Naive thymus-derived CD4-positive, alpha-beta T cell (primary cell): ENCODE data around the gene DAB2IP. TPM values are rescaled to one million over a fixed set of nuclear protein-coding genes. Genes with fewer than 3 reads are reported as not detected.

ENCODE experiments used
- ATAC-seq: fragments of 150-1000 bp; cut with Tn5 transposase; 2 replicates; pipeline ENCODE4 v1.10.0; 2021; ENCODE audit warnings: mild to moderate bottlenecking, moderate library complexity
- CTCF ChIA-PET: fragments of 350-600 bp; sonication (Branson Sonifier 250); formaldehyde crosslinking; loops from one replicate; lab custom pipeline; 2021; ENCODE audit warnings: antibody characterized with exemption; lab: Charles Lee
- POLR2A ChIA-PET: fragments of 350-600 bp; sonication (Branson Sonifier 250); formaldehyde crosslinking; loops from one replicate; lab custom pipeline; 2021; ENCODE audit warnings: antibody characterized with exemption, inconsistent platforms; lab: Charles Lee
- DNase-seq, 9 donors: peaks; one replicate each; pipeline versions ENCODE4 v3.0.0 to v3.0.0-alpha.2; 2020 to 2022; ENCODE audit warnings: mixed read lengths in 1 of 9
- H3K27ac ChIP-seq: one replicate; pipeline ENCODE4 v1.7.0; 2013; ENCODE audit warnings: mild to moderate bottlenecking, low read depth, low read length, moderate library complexity
- H3K27me3 ChIP-seq, 2 donors: one replicate each; pipeline ENCODE4 v1.7.0; 2013; ENCODE audit warnings: low read length in 2 of 2, mild to moderate bottlenecking in 2 of 2, moderate library complexity in 2 of 2; ENCODE audit not compliant: control insufficient read depth in 2 of 2, insufficient read depth in 2 of 2
- H3K36me3 ChIP-seq, 3 experiments: 1 replicate in 2 of 3; 2 replicates in 1 of 3; pipeline ENCODE4 v1.7.0; 2013; ENCODE audit warnings: low read length in 3 of 3, mild to moderate bottlenecking in 3 of 3, moderate library complexity in 1 of 3; ENCODE audit not compliant: insufficient read depth in 3 of 3, control insufficient read depth in 2 of 3
- H3K4me1 ChIP-seq, 2 donors: one replicate each; pipeline ENCODE4 v1.7.0; 2013; ENCODE audit warnings: low read length in 2 of 2, mild to moderate bottlenecking in 2 of 2, moderate library complexity in 1 of 2; ENCODE audit not compliant: control insufficient read depth in 2 of 2, insufficient read depth in 2 of 2
- H3K4me3 ChIP-seq: 2 replicates; pipeline ENCODE4 v1.7.0; 2013; ENCODE audit warnings: mild to moderate bottlenecking, low read length
- H3K9me3 ChIP-seq, 3 experiments: 1 replicate in 2 of 3; 2 replicates in 1 of 3; pipeline ENCODE4 v1.7.0; 2013; ENCODE audit warnings: low read length in 3 of 3; ENCODE audit not compliant: control insufficient read depth in 2 of 3
- H3K27ac Mint-ChIP-seq, 9 donors: one replicate each; pipeline ENCODE4 v1.8.0; 2020 to 2022; ENCODE audit warnings: mixed read lengths in 9 of 9, mild to moderate bottlenecking in 8 of 9, moderate library complexity in 5 of 9, inconsistent platforms in 2 of 9
- H3K27me3 Mint-ChIP-seq, 5 donors: one replicate each; pipeline ENCODE4 v1.8.0; 2021 to 2022; ENCODE audit warnings: mixed read lengths in 5 of 5, mild to moderate bottlenecking in 1 of 5
- H3K36me3 Mint-ChIP-seq, 5 donors: one replicate each; pipeline ENCODE4 v1.8.0; 2020 to 2022; ENCODE audit warnings: mixed read lengths in 5 of 5, mild to moderate bottlenecking in 3 of 5, inconsistent platforms in 1 of 5
- H3K4me1 Mint-ChIP-seq, 7 donors: one replicate each; pipeline ENCODE4 v1.8.0; 2020 to 2022; ENCODE audit warnings: mixed read lengths in 7 of 7, mild to moderate bottlenecking in 3 of 7, inconsistent platforms in 1 of 7
- H3K4me3 Mint-ChIP-seq, 10 donors: one replicate each; pipeline ENCODE4 v1.8.0; 2020 to 2022; ENCODE audit warnings: mild to moderate bottlenecking in 10 of 10, mixed read lengths in 10 of 10, moderate library complexity in 6 of 10, inconsistent platforms in 2 of 10
- H3K9me3 Mint-ChIP-seq, 11 donors: one replicate each; pipeline ENCODE4 v1.8.0; 2020 to 2022; ENCODE audit warnings: mixed read lengths in 11 of 11, mild to moderate bottlenecking in 4 of 11, inconsistent platforms in 1 of 11, moderate library complexity in 1 of 11
- intact Hi-C, 2 donors: fragments of 100-400 bp; cut with micrococcal nuclease; formaldehyde crosslinking; loops; one replicate each; pipeline ENCODE4 v1.15.1; 2023
- polyA plus RNA-seq, 2 donors: library from polyadenylated mRNA; unstranded; fragments of 300-500 nt; fragmentation: Illumina TruSeq; gene quantifications; one replicate each; pipeline ENCODE4 v1.2.3, GENCODE V29; 2021
- total RNA-seq, 6 experiments: library from RNA in 5 of 6; stranded (reverse) in 5 of 6; gene quantifications; 1 replicate in 5 of 6; 2 replicates in 1 of 6; pipeline ENCODE4 v1.2.3 and lab custom pipeline; 2021 to 2026

Gene DAB2IP
- total and polyA plus RNA-seq, 7 experiments from 2014 or later: 0.15 TPM; not detected in 6

DNA sequence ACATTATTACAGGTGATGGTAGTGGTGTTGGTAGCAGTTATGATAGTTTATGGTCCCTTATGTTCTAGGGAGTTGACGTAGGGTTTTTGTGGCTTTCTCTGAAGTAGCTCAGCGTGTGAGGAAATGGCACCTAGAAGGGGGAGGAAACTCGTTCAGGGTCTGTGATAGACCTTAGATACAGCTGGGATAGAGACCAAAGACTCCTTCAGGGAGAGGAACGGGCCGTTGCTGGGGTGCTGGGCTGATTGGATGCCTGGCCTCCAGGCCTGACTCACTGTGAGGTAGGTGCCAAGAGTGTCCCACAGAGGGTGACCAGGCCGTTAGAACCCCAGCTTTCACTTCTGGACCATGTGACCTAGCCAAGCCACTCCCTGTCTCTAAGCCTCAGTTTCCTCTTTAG, 96.6 kb downstream of the DAB2IP start:
- Mint-ChIP-seq H3K27ac (peak overlapping the region in 5 of 9 donors; percentile 2 to 53 (median 14)), H3K27me3 (peaks cover 0 to 6% (median 0%) of the 10 kb centered on the region in 5 donors), H3K9me3 (no peaks in the 10 kb centered on the region), H3K36me3 (no peaks in the 10 kb centered on the region), H3K4me3 (peak overlapping the region in 8 of 10 donors; percentile 1 to 58 (median 30)), H3K4me1 (peaks cover 0 to 18% (median 13%) of the 10 kb centered on the region in 7 donors)
- H3K4me1 ChIP-seq: peaks cover 0 to 10% of the 10 kb centered on the region in 2 donors
- H3K27ac ChIP-seq: no peak overlapping the region
- H3K36me3 ChIP-seq: no peaks in the 10 kb centered on the region
- ATAC-seq: peak; percentile 54
- POLR2A ChIA-PET: no interaction called here
- no peaks in the 10 kb centered on the region for H3K27me3 ChIP-seq
- H3K4me3 ChIP-seq: no peak overlapping the region
- no peaks in the 10 kb centered on the region for H3K9me3 ChIP-seq
- intact Hi-C loops: no loop called here
- peak in 5 of 9 donors; percentile 4 to 45 (median 32) for DNase-seq
- CTCF ChIA-PET: no interaction called here

DNA sequence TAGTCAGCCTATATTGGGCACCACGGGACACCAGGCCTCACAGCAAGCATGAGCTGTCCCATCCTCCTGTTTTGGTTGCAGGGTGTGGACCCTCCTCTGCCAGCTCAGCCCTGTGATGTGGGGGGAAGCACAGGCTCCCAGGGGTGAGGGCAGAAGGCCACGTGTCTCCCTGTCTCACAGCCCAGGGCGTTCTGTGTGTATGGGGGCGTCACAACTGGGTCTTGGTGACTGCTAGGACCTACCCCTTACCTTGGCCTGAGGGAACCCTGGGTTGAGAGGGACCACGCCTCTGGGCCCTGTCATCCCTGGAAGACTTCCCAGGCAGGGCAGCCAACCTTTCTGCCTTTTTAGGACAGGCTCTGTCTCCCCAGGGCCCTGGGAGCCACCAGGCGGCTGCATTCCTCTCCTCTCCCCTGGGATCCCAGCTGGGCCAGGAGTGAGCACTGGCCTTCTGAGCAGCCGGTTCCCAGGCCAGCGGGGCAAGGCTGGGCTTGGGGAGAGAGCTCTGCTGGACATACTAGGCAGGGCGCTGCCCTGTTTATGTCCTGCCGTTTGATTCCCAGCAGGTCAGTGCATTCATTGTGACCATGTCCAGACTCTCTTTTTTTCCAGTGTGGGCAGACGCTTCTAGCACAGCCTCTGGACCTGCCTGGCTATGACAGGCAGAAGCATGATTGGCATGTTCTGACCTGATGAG, 97.4 kb downstream of the DAB2IP start:
- no peaks in the 10 kb centered on the region for H3K9me3 ChIP-seq
- DNase-seq: no peak
- peak overlapping the region in 1 of 9 donors; percentile 14 for H3K27ac Mint-ChIP-seq
- ChIA-PET CTCF (no interaction called here), POLR2A (no interaction called here)
- H3K9me3 Mint-ChIP-seq: no peaks in the 10 kb centered on the region
- H3K4me1 Mint-ChIP-seq: peaks cover 0 to 18% (median 13%) of the 10 kb centered on the region in 7 donors
- intact Hi-C loops: no loop called here
- H3K4me3 ChIP-seq: no peak overlapping the region
- H3K4me3 Mint-ChIP-seq: no peak overlapping the region
- no peak for ATAC-seq
- no peaks in the 10 kb centered on the region for H3K36me3 Mint-ChIP-seq
- H3K36me3 ChIP-seq: no peaks in the 10 kb centered on the region
- H3K27ac ChIP-seq: no peak overlapping the region
- H3K27me3 ChIP-seq: no peaks in the 10 kb centered on the region
- peaks cover 0 to 6% (median 0%) of the 10 kb centered on the region in 5 donors for H3K27me3 Mint-ChIP-seq
- H3K4me1 ChIP-seq: peaks cover 0 to 10% of the 10 kb centered on the region in 2 donors

DNA sequence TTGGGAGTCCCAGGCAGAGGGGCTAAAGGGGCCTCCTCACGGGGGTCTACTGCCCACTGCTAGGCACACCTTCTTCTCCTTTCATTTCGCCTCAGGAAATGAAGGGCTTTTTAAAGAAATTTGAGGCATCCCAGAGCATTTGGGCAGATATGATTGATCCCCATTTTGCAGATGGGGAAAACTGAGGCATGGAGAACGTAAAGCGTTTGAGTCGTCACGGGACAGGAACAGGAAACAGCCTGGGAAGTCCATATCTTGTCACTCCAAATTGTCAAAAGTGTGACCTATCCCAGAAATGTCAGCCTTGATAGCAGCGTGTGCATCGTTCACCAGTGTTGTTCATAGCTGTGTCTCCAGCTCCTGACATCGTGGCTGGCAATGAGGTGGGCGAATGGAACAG, 98.2 kb downstream of the DAB2IP start:
- H3K27ac Mint-ChIP-seq: peak overlapping the region in 2 of 9 donors; percentile 22 to 45
- H3K27ac ChIP-seq: no peak overlapping the region
- H3K9me3 ChIP-seq: no peaks in the 10 kb centered on the region
- H3K4me3 ChIP-seq: no peak overlapping the region
- H3K27me3 Mint-ChIP-seq: peaks cover 0 to 6% (median 0%) of the 10 kb centered on the region in 5 donors
- ChIA-PET CTCF (no interaction called here), POLR2A (no interaction called here)
- ATAC-seq: no peak
- no peaks in the 10 kb centered on the region for H3K27me3 ChIP-seq
- no peaks in the 10 kb centered on the region for H3K9me3 Mint-ChIP-seq
- intact Hi-C loops: no loop called here
- H3K4me3 Mint-ChIP-seq: no peak overlapping the region
- H3K4me1 Mint-ChIP-seq: peaks cover 0 to 18% (median 13%) of the 10 kb centered on the region in 7 donors
- peaks cover 0 to 10% of the 10 kb centered on the region in 2 donors for H3K4me1 ChIP-seq
- no peaks in the 10 kb centered on the region for H3K36me3 ChIP-seq
- H3K36me3 Mint-ChIP-seq: no peaks in the 10 kb centered on the region
- DNase-seq: no peak

DNA sequence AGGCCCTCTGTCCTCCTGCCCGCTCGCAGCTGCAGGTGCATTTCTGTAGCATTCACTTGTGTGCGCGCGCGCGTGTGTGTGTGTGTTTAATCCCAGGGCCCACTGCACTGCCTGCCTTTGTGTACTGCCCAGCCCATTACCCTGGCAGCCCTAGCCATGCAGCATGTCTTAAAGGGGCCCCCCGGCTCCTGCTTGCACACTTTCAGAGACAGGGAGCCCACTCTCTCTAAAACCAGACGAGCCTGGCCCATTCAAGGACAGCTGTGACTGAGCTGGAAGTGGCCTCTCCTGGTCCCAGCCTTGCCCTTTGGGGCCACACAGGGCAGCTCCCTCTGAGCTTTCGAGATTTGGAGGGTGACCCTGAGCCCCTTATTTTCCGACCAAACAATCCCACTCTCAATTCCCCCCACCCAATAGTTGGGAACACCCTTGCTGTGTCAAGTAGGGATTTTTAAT, 98.9 kb downstream of the DAB2IP start:
- Histone ChIP-seq H3K9me3 (no peaks in the 10 kb centered on the region), H3K36me3 (no peaks in the 10 kb centered on the region), H3K27ac (no peak overlapping the region), H3K4me3 (no peak overlapping the region), H3K4me1 (peaks cover 0 to 10% of the 10 kb centered on the region in 2 donors), H3K27me3 (no peaks in the 10 kb centered on the region)
- Mint-ChIP-seq H3K9me3 (no peaks in the 10 kb centered on the region), H3K27ac (no peak overlapping the region), H3K4me1 (peaks cover 0 to 18% (median 13%) of the 10 kb centered on the region in 7 donors), H3K36me3 (no peaks in the 10 kb centered on the region), H3K4me3 (no peak overlapping the region), H3K27me3 (peaks cover 0 to 6% (median 0%) of the 10 kb centered on the region in 5 donors)
- intact Hi-C loops: no loop called here
- ChIA-PET CTCF (no interaction called here), POLR2A (no interaction called here)
- DNase-seq (no peak), ATAC-seq (no peak)

DNA sequence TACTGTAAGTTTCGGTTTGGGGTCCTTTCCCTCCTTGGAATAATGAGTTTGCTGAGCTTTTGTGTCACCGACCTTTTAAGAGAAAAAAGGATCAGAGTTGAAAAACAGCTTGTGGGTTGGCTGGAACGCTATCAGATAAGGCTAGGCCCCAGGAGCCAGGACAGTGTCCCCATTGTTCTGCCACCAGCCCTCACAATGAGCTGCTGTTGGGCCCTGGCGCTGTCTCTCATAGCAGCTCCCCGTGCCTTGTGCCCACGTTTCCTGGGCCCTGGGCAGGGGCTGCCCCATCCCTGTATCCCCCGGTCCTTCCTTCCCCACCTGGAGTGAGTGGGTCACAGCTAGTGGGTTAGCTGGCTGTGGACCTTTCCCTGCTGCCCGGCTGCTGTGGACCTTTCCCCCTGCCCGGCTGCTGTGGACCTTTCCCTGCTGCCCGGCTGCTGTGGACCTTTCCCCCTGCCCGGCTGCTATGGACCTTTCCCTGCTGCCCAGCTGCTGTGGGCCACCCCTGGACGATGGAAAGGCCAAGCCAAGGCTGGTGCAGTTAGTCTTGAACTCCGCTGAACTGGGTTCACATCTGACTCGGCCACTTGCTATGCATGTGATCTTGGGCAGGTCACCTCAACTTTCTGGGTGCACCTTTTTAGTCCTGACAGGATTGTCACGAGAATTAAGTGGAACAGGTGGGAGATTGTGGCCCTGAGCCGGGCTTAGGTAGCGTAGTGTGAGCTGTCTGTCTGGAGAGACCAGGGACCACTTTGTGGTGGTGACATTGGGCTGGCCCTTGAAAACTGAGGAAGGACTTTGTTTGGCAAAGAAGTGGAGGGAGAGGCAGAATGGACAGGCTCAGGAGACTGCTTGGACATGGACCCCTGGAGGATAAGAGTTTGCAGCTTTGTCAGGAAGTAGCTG, 99.5 kb downstream of the DAB2IP start:
- H3K27ac Mint-ChIP-seq: no peak overlapping the region
- Histone ChIP-seq H3K9me3 (no peaks in the 10 kb centered on the region), H3K27ac (no peak overlapping the region), H3K4me1 (peaks cover 0 to 10% of the 10 kb centered on the region in 2 donors), H3K36me3 (no peaks in the 10 kb centered on the region), H3K27me3 (no peaks in the 10 kb centered on the region), H3K4me3 (no peak overlapping the region)
- H3K4me3 Mint-ChIP-seq: no peak overlapping the region
- peaks cover 0 to 4% (median 0%) of the 10 kb centered on the region in 5 donors for H3K27me3 Mint-ChIP-seq
- no peaks in the 10 kb centered on the region for H3K36me3 Mint-ChIP-seq
- intact Hi-C loops: no loop called here
- CTCF ChIA-PET: no interaction called here
- H3K9me3 Mint-ChIP-seq: no peaks in the 10 kb centered on the region
- peaks cover 0 to 18% (median 13%) of the 10 kb centered on the region in 7 donors for H3K4me1 Mint-ChIP-seq
- POLR2A ChIA-PET: no interaction called here
- DNase-seq: no peak
- ATAC-seq: no peak

DNA sequence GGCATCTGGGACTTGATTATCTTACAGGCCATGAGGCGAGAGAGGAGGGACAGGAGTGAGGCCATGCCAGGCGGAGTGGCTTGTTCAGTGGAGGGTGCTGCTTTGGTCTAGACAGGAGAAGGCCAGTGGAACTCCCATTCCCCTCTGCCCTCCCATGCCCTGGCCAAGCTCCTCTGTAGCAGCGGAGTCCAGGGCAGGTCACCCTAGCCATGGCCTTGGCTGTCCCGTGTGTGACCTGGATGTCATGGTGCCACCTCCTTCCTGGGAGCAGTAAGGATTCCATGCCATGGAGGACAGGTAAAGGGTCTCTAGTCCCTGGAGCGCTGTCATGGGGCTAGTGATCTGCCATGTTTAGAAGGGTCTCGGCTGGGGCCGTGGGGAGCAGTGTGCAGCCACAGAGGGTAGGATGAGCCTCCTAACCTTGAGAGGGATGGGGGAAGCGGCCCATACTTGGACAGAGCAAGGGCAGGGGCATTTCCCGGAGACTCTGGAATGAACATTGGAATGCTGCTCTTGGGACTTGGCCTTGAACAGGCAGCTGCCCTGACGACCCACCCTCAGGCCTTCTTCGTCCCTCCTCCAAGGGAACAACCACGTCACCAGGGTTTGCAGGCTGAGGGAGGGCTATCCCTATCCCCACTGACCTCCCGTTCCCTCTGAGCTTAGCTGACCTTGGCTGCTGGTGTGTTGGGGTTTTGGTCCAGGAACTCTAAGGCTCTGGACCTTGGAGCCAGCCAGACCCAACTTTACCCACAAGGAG, 100.4 kb downstream of the DAB2IP start:
- Mint-ChIP-seq H3K9me3 (no peaks in the 10 kb centered on the region), H3K4me1 (peaks cover 0 to 13% (median 12%) of the 10 kb centered on the region in 7 donors), H3K27ac (no peak overlapping the region), H3K36me3 (no peaks in the 10 kb centered on the region), H3K27me3 (peaks cover 0 to under 1% (median 0%) of the 10 kb centered on the region in 5 donors), H3K4me3 (no peak overlapping the region)
- Histone ChIP-seq H3K4me1 (peaks cover 0 to 10% of the 10 kb centered on the region in 2 donors), H3K27ac (no peak overlapping the region), H3K36me3 (no peaks in the 10 kb centered on the region), H3K27me3 (no peaks in the 10 kb centered on the region), H3K4me3 (no peak overlapping the region), H3K9me3 (no peaks in the 10 kb centered on the region)
- no peak for DNase-seq
- POLR2A ChIA-PET: no interaction called here
- CTCF ChIA-PET: no interaction called here
- ATAC-seq: no peak
- intact Hi-C loops: no loop called here
